Measurements from ENCODE around the gene EHBP1L1.

EHBP1L1 gene

GRCh38 chr11:65547446-65548125 lies 28.3 kb upstream of the EHBP1L1 start:
- no peak for DNase-seq

- no peak for DNase-seq
Observed at GRCh38 chr11:65548395-65548794, 27.5 kb upstream of the EHBP1L1 start.

- no peak for DNase-seq
Observed at GRCh38 chr11:65549096-65549495, 26.8 kb upstream of the EHBP1L1 start.

GRCh38 chr11:65551572-65552387 lies 24.1 kb upstream of the EHBP1L1 start:
- no peak for DNase-seq

- DNase-seq: no peak
Observed at GRCh38 chr11:65552388-65552951, 23.4 kb upstream of the EHBP1L1 start.

- DNase-seq: no peak
Observed at GRCh38 chr11:65553301-65554001, 22.4 kb upstream of the EHBP1L1 start.

- no peak for DNase-seq
Observed at GRCh38 chr11:65554057-65554818, 21.6 kb upstream of the EHBP1L1 start.

GRCh38 chr11:65554842-65555430 lies 20.9 kb upstream of the EHBP1L1 start:
- no peak for DNase-seq

GRCh38 chr11:65555693-65556231 lies 20.1 kb upstream of the EHBP1L1 start:
- DNase-seq: peak; percentile 73

GRCh38 chr11:65556470-65557279 lies 19.2 kb upstream of the EHBP1L1 start:
- no peak for DNase-seq

GRCh38 chr11:65557280-65558001 lies 18.4 kb upstream of the EHBP1L1 start:
- DNase-seq: no peak

GRCh38 chr11:65558002-65558929 lies 17.6 kb upstream of the EHBP1L1 start, which contains the start of gene LTBP3:
LTBP3 (minus strand) TSS chr11:65558359; CDS start chr11:65557959, 400 bp downstream.
- DNase-seq: peak; percentile 70

GRCh38 chr11:65558930-65559509 lies 16.8 kb upstream of the EHBP1L1 start:
- no peak for DNase-seq

GRCh38 chr11:65559535-65559934 lies 16.3 kb upstream of the EHBP1L1 start:
- no peak for DNase-seq

GRCh38 chr11:65559951-65560537 lies 15.8 kb upstream of the EHBP1L1 start:
- peak; percentile 50 for DNase-seq

- DNase-seq: peak; percentile 43
Observed at GRCh38 chr11:65560555-65561418, 15.1 kb upstream of the EHBP1L1 start.

- no peak for DNase-seq
Observed at GRCh38 chr11:65562020-65562419, 13.8 kb upstream of the EHBP1L1 start.

Data from HCEC 1CT (cell line).